NCI-H146 treated with DMSO at 0.1 percent for 48 hours (cell line): ENCODE results near the gene MCCC2.
A peak's percentile ranks its signal among the peaks of the same experiment; 100 is the strongest.
"Not testable (repeated sequence)": the region's sequence is repeated elsewhere in the genome, so short reads cannot be mapped to it uniquely, and the experiment has no call there.

ENCODE experiments used
- DNase-seq: peaks from one replicate; lab custom pipeline; 2025; ENCODE audit not compliant: unreplicated experiment; lab: John Stamatoyannopoulos, UW

MCCC2 gene

DNA sequence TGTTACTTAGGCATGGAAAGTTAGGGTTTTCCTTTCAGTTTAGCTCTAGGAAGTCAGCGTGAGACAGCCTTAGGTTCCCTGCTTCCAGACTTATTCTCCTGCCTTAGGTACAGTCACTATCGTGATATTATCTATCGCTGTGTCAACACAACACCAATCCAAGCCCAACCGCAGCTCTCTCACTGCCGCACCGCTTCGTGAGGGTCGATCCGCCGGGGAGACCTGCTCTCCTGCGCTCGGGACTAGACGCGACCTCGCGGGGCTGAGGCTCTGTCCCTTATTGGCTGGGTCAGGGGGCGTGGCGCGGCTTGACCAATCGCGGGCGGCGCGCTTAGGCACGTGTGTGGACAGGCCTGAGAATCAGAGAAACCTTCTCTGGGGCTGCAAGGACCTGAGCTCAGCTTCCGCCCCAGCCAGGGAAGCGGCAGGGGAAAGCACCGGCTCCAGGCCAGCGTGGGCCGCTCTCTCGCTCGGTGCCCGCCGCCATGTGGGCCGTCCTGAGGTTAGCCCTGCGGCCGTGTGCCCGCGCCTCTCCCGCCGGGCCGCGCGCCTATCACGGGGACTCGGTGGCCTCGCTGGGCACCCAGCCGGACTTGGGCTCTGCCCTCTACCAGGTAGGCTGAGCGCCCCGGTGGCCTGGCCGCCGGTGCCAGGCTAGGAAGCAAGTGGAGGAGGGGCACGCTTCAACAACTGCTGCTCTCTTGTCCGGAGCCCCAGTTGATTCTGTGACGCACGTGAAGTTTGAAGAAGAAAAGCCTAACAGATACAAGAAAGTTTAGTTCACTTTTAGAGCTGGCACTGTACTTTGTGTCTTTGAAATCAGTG lies at the start of gene MCCC2:
Gene MCCC2, plus strand, starts transcription at position 400 of the 825 bp plus-strand sequence. Its CDS starts 86 bp downstream, at position 486.
- DNase-seq, result peak; percentile 92

GRCh38 chr5:71537687-71538086 lies 49.5 kb upstream of the MCCC2 start:
- no peak for DNase-seq

DNA sequence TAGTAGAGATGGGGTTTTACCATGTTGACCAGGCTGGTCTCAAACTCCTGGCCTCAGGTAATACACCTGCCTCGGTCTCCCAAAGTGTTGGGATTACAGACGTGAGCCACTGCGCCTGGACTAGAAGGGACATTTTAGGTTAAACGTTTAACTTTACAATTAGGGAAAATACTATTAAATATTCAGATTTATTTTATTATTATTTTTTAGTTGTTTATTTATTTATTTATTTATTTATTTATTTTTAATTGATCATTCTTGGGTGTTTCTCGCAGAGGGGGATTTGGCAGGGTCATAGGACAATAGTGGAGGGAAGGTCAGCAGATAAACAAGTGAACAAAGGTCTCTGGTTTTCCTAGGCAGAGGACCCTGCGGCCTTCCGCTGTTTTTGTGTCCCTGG lies 36.3 kb upstream of the MCCC2 start:
- DNase-seq, result not testable (repeated sequence)

GRCh38 chr5:71551582-71551981 lies 35.6 kb upstream of the MCCC2 start:
- DNase-seq, result not testable (repeated sequence)

DNA sequence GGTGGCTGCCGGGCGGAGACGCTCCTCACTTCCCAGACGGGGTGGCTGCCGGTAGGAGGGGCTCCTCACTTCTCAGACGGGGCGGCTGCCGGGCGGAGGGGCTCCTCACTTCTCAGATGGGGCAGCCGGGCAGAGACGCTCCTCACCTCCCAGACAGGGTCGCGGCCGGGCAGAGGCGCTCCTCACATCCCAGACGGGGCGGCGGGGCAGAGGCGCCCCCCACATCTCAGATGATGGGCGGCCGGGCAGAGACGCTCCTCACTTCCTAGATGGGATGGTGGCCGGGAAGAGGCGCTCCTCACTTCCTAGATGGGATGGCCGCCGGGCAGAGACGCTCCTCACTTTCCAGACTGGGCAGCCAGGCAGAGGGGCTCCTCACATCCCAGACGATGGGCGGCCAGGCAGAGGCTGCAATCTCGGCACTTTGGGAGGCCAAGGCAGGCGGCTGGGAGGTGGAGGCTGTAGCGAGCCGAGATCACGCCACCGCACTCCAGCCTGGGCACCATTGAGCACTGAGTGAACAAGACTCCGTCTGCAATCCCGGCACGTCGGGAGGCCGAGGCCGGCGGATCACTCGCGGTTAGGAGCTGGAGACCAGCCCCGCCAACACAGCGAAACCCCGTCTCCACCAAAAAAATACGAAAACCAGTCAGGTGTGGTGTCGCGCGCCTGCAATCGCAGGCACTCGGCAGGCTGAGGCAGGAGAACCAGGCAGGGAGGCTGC lies 35.0 kb upstream of the MCCC2 start:
- not testable (repeated sequence) for DNase-seq

- DNase-seq, result no peak
Observed at GRCh38 chr5:71563161-71563560, 24.0 kb upstream of the MCCC2 start.

DNA sequence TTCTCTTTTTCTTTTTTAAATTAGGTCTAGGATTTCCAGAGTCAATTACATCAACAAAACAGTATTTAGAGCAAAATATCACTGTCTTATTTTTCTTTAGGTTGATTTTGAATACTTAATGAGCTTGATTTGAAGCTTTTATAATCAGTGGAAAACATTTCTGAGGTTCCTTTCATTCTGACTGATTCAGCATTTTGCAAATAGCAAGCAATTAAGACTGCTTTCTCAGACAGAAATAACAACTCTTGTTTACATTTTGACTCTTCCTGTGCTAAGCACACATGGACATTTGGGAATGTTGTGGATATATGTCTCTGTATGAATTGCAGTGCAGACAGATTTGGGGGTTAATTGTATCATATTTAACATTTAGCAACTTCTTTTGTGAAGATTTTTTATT lies 22.2 kb upstream of the MCCC2 start:
- no peak for DNase-seq

DNA sequence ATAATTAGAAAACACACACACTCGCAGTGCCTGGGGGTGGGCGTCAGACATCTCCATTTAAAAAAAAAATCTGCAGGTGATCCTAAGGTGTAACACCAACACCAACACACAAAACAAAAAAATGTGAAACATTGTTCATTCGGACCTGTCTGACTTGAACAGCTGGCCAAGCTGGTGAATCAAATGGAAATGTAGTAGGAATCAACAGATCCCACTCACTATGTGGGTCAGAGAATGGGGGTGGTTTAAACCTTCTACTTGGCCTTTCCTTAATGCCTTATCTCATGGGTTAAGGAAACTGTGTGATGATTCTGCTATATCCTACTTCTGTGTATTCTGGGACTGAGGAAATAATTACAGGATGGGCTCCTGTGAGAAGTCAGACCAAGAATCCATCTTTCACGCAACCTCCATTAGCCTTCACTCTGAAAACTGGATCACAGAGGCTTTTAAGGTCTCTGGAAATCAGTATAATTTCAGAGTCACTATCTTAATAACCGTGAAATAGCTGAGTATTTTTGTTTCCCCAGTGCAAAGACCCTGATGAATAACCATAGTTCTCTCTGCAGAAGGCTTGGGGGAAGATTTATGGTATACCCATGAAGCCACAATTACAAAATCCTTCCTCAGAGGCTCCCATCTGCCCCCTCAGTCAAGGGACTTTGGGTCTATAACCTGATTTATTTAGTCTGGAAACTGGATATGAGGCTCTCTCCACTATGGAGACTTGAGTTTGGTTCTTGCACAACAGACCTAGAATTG lies 17.2 kb upstream of the MCCC2 start:
- no peak for DNase-seq

GRCh38 chr5:71571811-71572210 lies 15.3 kb upstream of the MCCC2 start:
- not testable (repeated sequence) for DNase-seq

GRCh38 chr5:71573591-71573990 lies 13.5 kb upstream of the MCCC2 start:
- DNase-seq, result no peak

GRCh38 chr5:71575588-71575987 lies 11.6 kb upstream of the MCCC2 start:
- DNase-seq, result not testable (repeated sequence)

- no peak for DNase-seq
Observed at GRCh38 chr5:71576241-71576640, 10.9 kb upstream of the MCCC2 start.

- not testable (repeated sequence) for DNase-seq
Observed at GRCh38 chr5:71577839-71578238, 9.3 kb upstream of the MCCC2 start.

- no peak for DNase-seq
Observed at GRCh38 chr5:71582945-71583584, 4.1 kb upstream of the MCCC2 start.

DNA sequence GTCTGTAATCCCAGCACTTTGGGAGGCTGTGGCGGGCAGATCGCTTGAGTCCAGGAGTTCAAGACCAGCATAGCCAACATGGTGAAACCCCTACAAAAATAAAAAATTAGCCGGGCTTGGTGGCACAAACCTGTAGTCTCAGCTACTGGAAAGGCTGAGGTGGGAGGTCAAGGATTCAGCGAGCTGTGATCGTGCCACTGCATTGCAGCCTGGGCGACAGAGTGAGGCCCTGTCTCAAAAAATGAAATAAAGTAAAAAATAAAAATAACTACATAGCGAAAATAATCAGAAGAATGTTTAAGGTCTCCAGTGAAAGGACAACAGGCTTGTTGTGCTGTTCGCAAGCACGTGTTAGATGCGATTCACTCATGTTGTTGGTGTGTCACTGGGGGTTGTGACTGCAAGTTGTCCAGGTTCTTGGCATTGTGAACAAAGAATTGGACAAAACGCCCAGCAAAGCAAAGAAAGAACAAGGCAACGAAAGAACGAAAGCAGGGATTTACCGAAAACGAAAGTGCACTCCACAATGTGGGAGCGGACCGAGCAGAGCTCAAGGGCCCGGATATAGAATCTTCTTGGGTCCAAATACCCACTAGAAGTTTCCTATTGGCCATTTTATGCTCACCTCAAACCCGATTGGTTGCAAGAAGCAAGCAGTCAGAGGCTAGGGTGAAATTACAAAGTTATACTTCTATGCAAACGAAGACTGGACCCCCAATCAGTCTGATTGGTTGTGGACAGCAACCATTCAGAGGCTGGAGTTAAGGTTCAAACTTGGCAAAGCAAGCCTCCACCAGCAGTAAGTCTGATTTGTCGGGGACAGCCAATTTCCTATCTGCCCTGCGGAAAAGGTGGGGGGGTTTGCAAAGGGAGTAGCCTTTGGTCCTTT lies 844 bp upstream of the MCCC2 start:
- peak; percentile 50 for DNase-seq

DNA sequence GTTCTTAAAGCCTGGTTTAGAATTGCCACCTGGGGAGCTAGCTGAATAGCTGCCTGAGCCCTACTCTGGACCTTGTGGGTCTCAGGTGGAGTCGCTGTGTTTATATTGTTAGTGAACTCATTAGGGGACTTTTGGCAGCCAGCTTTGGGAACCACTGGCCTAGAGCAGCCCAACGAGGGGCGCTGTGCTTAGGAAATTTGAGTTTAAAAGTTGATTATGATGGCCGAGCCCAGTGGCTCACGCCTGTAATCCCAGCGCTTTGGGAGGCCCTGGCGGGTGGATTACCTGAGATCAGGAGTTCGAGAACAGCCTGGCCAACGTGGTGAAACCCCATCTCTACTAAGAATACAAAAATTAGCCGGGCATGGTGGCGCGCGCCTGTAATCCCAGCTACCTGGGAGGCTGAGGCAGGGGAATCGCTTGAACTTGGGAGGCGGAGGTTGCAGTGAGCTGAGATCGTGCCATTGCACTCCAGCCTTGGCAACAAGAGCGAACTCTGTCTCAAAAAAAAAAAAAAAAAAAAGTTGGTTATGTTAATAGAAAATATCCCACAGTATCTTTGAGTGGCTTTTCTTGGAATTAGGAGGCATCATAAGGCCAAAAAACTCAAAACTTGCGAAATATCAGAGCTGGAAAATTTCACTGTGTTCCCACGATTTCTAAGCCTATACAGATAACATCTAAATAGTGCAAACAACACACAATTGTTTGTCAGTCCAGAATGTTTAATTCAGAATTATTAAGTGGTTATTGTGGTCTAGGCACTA lies 809 bp downstream of the MCCC2 start:
- no peak for DNase-seq

- no peak for DNase-seq
Observed at GRCh38 chr5:71588533-71588885, 1.4 kb downstream of the MCCC2 start.

DNA sequence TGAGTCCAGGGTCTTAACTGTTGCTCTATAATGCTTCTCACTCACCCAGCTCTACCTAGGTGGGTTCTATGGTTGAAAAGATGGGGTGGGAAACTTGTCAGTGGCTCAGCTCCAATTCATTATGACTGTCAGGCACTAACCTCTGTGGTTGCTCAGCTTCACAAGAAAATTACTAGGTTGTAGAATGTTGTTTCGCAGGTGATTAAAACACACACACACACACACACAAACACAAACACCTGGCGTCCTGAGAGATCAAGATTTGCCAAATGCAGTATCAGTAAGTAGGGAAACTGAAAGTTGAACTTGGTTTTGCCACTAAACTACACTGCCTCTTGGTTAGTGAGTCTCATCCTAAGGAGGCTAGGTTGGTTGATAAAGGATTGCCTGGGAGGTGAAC lies 2.8 kb downstream of the MCCC2 start:
- no peak for DNase-seq

- DNase-seq, result no peak
Observed at GRCh38 chr5:71591100-71591499, 4.0 kb downstream of the MCCC2 start.
